HG03521 (cell line): ENCODE data around the gene PFN3.
"Not testable (repeated sequence)": the region's sequence is repeated elsewhere in the genome, so short reads cannot be mapped to it uniquely, and the experiment has no call there.

Experiments
- ATAC-seq: cut with Tn5 transposase; IDR thresholded peaks from one replicate; pipeline ENCODE4 v1.9.1; 2021; ENCODE audit warnings: mild to moderate bottlenecking, moderate library complexity; ENCODE audit not compliant: unreplicated experiment

PFN3 gene

DNA sequence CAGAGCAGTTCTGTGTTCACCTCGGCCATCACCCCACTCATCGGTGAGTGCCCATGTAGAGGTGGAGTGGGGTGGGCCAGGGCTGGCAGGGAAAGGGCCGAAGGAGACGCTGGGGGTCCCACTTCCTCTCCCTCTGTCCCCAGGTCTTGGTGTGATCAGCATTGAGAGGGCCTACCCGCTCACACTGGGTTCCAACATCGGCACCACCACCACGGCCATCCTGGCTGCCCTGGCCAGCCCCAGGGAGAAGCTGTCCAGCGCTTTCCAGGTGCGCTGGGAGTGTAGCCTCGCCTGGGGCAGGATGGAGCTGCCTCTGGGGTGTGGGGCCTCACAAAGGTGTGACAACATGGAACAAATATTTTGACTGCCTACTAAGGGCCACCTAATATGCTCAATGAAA, 3.7 kb downstream of the PFN3 start:
- no peak for ATAC-seq

DNA sequence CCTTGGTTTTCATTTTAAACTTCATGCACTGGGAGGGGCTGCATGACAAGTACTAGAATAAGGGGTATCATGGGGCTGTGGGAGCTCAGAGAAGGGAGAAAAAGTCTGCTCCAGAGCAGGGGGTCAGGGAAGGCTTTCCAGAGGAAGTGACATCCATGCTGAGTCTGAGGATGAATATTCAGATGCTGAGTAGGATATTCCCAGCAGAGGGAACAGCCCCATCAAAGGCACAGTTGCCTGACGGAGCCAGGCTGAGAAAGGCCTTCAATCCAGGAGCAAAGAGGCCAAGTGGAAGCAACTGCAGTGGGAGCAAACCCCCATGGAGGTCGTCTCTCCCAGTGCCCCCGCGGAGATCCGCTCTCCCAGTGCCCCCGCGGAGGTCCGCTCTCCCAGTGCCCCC, 4.4 kb downstream of the PFN3 start:
- no peak for ATAC-seq

DNA sequence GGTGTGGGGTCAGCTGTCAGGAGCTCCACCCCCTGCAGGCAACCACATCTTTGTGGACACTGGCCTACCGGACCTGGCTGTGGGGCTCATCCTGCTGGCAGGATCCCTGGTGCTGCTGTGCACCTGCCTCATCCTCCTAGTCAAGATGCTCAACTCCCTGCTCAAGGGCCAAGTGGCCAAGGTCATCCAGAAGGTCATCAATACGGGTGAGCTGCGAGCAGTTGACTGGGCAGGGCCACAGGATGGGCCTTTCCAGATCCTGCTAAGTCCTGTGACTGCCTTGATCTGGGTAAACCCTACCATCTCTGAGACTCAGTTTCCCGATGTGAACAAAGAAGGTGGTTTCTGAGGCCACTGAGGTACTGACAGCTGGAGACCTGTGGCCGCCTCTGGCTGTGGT, 6.5 kb downstream of the PFN3 start:
- no peak for ATAC-seq

DNA sequence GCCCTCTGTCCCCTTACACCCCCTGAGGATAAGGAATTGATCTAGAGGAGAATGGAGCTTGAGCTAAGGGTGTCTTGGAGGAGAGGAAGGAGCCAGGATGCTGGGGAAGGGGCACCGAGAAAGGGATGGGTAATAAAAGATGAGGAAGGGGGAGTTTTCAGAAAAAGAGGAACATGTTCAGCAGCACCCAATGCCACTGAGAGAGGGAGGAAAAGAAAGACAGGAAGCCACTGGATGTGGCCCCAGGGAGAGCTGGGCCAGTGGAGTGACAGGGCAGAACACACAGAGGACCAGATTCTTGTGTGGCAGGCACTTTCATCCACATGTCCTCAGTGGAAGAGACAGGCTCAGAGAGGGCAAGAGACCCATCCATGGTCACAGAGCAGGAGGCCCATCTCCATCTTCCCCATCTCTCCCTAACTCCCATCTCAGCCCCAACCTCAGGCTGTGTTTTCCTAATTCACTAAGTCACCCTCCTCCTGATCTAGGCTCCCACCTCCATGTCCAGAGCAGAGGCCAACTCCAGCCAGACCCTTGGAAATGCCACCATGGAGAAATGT, 7.2 kb downstream of the PFN3 start:
- ATAC-seq, result no peak

DNA sequence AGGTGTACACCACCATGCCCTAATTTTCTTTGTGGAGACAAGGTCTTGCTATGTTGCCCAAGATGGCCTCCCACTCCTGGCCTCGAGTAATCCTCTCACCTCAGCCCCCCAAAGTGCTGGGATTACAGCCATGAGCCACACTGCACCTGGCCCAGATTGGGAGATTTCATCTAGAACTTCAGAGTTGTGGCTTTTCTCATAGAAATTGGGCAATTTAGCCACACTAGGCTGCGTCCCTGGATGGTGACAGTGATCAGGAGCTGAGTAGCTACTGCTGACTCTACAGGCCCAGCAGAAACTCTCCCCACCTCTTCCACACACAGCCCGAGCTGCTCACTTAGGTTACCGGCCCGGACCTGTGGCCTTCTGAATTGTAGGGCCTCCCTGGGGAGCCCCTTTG, 7.7 kb downstream of the PFN3 start:
- no peak for ATAC-seq

DNA sequence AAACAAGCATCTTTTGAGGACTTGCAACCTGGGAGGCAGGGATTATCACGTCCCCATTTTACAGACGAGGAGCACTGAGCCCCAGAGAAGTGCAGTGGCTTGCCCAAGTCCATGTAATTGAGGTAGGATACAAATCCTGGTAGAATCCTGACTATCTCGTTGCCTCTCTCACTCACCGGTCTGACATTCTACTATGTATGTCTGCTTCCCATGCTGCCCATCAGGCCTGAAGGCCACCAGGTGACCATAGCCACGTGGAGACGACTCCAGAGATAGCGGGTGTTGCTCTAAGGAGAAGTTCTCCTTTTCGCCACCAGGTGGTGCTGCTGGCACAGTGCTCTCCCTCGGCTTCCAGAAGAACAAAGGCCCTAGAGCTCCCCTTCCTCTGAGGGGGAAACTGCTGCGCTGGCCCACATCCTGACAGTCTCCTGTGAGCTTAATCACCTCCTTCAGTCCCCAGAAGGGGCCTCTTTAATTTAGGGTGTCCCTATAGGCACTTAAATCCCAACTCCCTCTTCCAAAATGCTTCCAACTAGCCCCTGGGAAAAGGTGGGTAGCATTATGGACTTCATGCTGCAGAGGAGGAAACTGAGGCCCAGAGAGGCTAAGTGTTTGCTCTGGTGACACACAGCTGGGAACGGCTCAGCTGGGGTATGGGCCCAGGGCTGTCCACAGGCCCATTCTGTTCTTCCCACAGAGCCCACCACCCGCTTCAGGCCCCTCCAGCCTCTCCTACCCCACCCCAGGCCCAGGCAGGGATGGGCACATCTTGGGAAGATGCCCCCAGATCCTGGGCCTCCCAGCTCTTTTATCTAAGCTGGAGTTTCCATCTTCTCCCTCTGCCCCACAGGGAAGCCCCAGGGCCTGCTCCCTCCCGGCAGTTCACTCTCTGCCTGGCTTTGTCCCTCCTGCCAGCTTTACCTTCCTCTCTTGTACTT, 9.8 kb downstream of the PFN3 start:
- ATAC-seq, result peak; percentile 56

DNA sequence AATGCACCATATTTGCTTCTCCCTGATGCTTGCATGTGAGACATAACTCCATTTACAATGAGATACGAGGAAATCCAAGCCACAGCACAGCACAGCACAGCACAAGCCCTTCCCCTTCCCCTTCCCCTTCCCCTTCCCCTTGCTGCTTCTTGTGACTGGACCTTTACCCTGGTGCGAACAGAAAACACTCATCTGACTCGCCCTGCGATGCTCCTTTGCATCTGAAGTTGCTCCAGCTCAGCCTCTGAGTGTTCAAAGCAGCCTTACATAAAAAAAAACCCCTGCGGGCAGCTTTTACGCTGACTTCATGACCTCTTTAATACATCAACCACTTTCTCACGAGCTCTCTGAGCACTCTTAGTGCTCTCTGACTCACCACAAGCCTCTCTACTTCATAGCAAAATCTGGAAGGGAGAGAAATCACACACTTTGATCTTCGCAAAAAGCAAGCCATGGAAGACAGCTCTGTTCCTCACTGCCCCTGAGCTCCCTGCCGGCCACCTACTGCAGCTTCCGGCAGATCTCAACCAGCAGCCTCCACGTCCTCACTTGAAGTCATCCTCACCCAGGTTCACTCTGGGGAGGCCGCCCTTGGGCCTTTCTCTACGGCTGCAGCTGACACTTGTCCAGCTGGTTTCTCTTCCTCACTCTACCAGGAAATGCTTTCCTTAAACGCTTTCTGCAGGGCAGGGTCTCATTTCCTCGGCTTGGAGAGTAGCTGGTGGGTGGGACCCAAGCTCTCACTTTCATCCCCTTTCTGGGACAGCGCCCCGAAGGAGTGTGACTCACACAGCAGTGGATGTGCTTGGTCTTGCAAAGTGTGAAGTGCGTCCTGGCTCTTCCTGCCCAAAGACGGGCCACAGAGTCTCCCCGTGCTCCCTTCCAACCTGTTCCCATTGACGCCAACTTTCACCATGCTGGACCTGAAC, 11.0 kb downstream of the PFN3 start:
- no peak for ATAC-seq

DNA sequence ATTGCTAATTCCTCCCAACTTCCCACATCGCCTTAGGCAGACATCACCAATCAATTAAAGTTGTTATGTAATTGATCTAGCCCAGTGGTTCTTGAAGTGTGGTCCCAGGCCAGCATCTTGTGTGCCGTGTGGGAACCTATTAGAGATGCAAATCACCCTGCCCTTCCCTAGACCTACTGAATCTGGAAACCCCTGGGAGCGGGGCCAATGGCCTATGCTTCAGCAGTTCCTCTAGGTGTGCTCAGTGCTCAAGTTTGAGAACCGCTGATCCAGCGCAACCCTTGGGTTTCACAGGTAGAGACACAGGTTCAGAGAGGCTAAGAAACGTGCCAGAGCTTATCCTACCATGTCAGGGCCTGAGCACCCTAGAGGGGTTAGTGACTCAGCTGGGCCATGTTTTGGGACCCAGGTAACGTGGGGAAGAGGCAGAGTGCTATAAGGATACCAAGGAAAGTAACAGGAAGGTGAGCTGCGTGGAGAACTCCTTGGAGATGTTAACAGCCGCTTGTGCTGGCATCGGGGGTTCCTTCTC, 11.9 kb downstream of the PFN3 start:
- no peak for ATAC-seq

DNA sequence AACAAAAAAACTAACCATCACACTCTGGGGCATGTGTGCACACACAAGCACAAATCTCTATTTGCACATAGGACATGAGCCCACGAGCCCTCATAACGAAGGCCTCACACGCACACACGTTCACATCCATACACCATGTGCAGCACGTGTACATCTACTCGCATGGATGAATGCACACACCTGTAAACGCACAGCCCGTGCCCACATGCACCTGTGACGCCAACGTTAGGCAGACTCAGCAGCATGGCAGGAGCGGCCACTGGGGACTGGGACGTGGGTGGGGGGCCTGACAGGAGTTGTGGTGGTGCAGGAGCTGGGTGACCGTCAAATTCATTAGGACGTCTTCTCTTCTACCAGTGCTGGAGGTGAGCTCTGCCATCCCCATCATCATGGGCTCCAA, 13.1 kb downstream of the PFN3 start:
- ATAC-seq, result no peak

DNA sequence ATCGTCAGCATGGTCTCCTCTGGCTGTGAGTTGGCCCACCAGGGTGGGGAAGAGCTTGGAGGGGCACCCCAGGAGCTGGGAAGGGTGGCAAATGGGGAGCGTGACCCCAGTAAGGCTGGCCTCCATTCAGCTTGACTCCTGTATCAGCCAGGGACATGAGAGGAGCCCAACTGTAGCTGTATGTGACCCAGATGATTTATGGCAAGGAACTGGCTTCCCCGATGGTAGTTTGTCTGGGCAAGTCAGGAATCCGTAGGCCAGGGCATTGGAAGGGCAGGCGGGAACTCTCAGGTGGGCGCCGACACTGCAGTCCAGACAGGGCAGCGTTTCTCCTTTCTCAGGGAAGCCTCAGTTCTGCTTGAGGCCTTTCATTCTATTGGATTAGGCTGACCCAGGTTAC, 13.9 kb downstream of the PFN3 start:
- no peak for ATAC-seq

DNA sequence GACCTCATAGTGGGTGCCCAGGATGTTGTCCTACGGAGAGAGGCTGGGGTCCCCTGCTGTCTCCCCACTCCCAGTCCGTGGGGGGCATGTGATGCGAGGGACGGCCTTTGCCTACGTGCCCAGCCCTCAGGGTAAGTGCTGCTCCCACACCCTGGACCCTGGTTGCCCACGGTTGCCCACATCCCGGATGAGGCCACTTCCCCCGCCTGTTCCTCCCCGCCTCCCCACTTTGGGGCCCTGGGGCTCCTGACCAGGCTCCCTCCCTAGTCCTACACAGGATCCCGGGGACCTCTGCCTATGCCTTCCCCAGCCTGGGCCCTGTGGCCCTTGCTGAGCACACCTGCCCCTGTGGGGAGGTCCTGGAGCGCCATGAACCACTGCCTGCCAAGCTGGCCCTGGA, 14.7 kb downstream of the PFN3 start:
- ATAC-seq, result no peak

DNA sequence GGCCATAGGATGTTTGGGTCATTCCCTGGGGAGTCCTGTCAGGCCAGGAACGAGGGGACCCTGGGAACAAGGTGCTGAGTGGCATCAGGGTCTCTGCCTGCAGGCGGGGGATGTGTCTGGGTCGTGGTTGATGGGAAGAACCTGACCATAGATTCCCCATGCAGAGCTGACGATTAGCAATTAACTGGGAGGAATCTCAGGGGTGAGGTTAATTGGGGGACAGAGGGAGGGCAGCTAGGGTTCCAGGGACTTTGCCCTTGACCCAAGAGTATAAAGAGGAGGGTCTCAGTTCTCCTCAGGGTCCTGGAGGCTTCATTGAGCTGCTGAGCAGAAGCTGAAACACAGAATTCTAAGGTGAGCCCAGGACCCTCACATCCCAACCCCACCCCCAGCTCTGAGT, 16.3 kb downstream of the PFN3 start, which contains the start of gene SLC34A1:
SLC34A1 (plus strand) TSS at position 301 of the 400 bp plus-strand sequence. CDS start 1,308 bp downstream, outside the sequence.
- ATAC-seq, result no peak

DNA sequence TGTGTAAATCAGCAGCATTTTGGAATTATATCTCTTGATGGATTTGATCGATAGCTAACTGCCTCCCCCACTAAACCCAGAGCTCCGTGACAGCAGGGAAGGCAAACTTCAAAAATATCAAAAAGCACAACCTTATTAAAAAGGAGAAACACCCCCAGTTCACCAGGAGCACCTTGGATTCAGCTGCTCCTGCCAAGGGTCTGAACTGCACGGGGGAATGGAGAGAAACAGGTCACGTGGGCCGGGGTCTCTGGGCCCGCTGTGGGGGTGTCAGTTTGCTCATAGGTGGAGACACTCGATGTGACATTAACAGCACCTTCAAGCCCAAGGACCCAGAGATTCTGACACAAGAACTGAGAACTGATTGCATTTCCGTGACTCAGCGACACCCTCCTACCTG, 17.3 kb downstream of the PFN3 start:
- ATAC-seq, result no peak

DNA sequence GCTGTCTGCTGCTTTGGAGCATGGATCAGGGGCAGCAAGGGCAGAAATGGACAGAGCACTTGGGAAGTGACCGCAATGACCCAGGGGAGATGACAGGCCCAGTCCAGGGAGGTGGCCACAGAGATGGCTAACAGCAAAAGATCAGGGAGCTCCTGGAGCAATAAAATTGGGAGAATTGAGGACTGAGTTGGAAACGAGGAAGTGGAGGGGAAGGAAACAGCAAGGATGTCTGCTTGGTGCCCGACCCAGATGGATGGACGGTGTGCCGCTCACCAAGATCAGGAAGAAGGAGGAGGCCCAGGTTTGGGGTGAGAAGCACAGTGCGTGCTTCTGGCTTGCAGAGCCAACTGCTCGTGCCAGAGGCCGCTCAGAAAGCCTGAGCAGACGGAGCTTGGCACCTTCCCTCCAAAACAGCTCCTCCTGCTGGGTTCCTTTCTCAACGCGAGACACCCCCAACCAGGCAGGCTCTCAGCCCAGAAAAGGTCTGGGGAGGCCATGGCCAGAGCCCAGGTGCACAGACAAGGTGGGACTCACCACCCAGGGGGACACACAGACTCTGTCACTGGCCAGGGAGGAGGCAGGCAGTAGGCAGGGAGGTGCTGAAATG, 17.9 kb downstream of the PFN3 start:
- no peak for ATAC-seq

DNA sequence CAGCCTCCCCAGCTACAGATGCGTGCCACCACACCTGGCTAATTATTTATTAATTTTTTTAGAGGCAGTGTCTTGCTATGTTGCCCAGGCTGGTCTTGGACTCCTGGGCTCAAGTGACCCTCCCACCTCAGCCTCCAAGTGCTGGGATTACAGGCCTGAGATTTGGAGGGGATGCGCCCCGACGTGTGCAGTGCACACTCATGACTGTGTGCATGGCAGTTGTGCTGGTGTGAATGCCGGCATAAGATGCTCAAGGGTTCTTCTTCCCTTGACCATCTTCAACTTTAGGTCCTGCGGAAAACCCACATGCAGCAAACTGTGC, 19.7 kb downstream of the PFN3 start:
- ATAC-seq, result no peak

DNA sequence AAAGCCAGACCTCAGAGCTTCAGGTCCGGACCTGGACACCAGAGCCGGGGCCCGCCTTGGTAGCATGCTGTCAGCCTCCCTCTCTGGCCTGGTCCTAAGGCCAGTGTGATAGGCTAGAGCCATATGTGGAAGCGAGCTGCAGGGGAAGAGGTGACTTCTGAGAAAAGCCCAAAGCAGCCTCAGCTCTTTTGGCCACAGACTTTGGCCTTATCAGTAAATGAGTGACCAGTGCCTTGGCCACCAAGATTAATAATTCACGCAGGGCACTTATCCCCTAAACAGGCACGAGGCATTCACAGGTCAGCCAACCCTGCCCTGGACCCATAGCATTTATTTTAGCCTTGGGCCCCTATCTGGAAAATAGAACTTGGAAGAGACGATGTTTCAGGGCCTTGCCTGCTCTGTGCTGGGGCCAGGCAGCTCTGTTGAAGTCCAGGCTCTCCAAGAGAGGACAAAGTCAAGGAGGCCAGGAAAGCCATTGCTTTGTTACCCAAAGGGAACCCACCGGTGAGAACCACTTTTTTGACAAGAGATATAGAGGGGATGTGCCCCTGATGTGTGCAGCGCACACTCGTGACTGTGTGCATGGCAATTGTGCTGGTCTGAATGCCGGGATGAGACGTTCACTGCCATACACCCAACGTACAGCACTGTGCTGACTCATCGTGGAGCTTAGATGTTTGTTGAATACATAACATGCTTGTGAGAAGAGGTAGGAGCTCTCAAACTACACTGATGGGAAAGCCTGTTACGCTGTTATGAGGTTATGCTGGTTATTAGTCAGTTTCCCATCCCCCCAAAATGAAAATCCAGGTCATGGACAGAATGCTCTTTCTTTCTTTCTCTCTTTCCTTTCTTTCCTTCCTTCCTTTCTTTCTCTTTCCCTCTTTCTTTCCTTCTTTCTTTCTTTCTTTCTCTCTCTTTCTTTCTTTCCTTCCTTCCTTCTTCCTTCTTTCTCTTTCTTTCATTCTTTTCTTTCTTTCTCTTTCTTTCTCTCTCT, 21.3 kb downstream of the PFN3 start:
- no peak for ATAC-seq

DNA sequence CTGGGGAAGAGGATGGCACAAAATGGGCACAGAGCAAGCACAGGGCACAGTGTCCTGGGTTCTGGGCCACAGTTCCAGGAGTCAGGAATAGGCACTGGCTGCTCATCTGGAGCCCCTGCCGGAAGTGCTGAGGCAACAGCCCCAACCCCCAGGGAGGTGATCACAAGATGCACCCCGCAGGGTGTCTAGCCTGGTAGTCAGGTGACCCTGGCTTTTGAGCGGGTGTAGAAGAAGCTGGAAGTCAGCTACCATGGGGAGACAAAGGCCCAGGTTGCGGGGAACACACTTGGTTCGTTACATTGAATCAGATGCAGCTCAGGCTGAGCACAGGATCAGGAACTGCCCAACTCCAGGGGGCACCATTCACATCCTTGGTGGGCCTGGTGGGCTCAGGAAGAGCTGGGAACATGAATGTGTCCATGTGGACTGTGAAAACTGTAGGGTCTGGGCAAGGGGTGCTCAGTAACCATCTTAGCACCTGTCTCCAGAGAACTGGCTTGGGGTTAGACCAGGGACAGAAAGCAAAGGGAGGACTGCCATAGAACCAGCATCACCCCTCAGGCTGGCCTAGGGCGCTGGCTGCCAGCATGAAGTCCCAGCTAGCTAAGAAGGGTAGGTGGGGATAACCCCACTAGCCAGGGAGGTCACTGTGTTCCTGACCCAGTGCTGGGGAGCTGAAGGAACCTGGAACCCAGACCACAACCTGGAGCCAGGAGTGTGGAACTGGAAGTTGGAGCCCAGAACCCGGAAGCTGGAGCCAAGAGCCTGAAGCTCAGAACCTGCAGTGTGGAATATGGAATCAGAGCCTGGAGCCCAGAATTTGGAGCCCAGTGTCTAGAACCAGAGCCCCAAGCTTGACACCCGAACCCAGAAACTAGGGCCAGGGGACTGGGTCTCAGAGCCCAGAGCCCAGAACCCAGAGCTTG, 22.3 kb downstream of the PFN3 start:
- ATAC-seq, result no peak

DNA sequence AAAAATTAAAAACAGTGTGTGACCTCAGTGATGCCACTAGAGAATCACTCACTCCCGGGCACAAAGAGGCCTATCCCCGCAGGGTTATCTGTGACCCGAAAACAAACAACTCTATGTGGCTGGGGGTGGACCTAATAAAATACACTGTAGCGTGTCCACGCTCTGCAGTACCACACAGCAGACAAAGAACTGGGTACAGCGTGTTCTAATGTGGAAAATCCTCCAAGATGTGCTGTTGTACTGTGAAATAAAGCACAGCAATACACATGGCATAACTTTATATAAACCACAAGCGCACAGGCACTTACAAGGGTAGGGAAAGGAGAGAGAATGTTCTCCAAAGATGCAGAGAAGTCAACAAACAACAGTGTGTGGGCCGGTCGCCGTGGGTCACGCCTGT, 24.4 kb downstream of the PFN3 start:
- ATAC-seq, result no peak

DNA sequence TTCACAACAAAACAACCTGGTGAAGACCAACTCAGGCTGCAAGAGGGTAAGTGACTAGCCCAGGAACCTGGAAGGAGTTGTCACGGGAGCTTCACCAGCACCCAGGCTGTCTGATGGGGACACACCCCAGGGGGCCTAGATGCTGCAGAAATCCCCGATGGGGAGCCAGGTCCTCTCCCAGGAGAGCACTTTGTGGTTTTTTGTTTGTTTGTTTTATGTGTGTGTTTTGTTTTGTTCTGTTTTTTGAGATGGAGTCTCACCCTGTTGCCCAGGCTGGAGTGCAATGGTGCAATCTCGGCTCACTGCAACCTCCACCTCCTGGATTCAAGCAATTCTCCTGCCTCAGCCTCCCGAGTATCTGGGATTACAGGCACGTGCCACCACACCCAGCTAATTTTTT, 24.9 kb downstream of the PFN3 start:
- ATAC-seq, result not testable (repeated sequence)
